Ramos (cell line): Measurements from ENCODE around the gene SYT2.

ENCODE experiments used
- in situ Hi-C: fragments of 300-500 bp; cut with MboI; formaldehyde crosslinking; loops from one replicate; pipeline ENCODE4 v1.14.3; 2022; ENCODE audit warnings: low sequenced_read_pairs; ENCODE audit not compliant: unreplicated experiment

SYT2 gene

DNA sequence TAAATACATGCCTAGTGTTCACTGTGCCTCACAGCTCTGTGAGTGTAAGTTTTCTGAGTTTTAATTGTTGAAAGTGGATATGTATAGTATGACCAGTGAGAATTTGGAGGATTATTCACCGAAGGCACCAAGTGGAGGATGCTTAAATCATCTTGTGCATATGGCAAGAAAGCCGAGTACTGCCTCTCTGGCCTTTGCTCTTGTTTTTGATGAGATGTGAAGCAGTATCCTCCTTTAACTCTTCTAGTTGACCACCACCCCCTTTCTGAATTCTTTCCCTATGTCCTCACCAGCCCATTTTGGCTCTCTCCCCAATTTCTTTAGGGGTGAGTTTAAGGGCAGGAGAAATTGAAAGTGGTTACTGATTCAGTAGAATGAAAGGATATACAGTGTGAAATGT is 130.4 kb downstream of the SYT2 start:
- in situ Hi-C loops, result loop anchor here (10.0 kb wide), 1 partner anchor 235 kb away; the partner anchor contains the start of genes PPP1R12B and UBE2T

DNA sequence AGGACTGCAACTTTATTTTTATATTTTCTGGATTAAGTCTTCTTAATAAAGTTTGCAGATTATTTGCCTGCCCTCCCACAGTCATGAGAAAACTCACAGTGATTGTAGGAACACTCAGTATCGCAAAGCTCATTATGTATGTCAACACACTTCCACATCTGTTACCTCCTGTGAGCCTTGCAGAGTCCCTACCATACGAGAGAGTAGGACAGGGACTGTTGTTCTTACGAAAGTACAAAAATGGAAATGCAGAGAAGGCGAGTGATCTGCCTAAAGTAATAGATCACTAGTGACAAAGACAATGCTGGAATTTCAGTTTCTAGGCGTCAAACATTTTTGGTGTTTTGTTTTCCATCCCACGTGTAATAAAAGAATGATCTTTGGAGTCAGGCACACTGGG is 131.7 kb downstream of the SYT2 start:
- in situ Hi-C loops, result loop anchor here (10.0 kb wide), 1 partner anchor 234 kb away; the partner anchor contains the start of genes PPP1R12B and UBE2T

DNA sequence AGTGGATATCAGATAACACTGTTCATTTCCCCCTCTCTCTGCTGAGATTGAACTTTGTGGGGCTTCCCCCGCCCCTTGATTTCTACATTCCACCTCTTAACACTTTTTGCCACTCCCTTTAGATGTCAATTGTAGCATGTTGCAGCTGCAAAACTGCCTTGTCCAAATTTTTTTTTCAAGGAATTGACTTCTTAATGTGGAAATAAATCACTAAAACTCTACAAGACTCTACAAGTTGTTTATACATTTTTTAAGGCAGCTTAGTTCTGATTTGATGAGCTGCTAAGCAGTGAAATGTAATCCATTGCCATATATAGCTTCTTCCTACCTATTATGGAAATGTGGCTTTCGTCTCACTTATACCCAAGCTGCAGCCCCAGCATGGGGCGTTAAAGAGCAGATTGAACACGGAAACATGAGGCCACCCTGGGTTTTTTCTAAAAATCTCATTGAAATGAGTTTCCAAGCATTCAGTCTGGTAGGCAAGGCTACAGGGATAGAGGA is 132.2 kb downstream of the SYT2 start:
- in situ Hi-C loops, result loop anchor here (10.0 kb wide), 1 partner anchor 233 kb away; the partner anchor contains the start of genes PPP1R12B and UBE2T

DNA sequence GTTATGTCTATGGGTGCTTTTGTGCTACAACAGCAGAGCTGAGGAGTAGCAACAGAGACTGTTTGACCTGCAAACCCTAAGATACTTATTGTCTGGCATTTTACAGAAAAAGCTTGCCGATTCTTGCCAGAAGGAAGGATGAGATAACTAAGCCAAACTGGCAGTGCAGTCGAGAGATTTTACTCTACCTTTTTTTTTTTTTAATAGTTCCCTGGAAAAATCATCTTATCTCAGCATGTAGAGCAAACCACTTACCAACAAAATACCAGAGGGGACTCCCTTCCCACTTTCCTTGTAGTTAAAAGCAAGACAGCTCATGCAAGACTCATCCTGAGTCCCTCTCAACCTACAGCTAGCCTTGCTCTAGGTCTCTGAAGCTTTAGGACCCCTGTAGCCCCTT is 132.9 kb downstream of the SYT2 start:
- in situ Hi-C loops, result loop anchor here (10.0 kb wide), 1 partner anchor 233 kb away; the partner anchor contains the start of genes PPP1R12B and UBE2T

DNA sequence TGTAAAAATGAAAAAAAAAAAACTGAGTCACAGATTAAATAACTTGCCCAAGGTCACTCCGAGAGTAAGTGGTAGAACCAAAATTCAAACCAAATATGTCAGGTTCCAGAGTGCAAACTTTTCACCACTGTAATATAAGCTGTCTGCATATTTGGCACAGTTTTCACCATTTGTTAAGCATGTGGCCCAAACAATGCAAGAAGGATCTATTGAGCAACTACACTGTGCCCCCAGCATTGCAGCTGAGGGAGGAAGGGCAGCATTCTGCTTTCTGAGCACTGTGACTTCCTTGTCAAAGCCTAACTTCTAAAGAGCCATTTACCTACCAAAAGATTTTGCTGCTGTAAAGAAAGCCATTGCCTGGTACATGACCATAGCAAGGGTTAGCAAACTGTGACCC is 133.4 kb downstream of the SYT2 start:
- in situ Hi-C loops, result loop anchor here (10.0 kb wide), 1 partner anchor 232 kb away; the partner anchor contains the start of genes PPP1R12B and UBE2T

DNA sequence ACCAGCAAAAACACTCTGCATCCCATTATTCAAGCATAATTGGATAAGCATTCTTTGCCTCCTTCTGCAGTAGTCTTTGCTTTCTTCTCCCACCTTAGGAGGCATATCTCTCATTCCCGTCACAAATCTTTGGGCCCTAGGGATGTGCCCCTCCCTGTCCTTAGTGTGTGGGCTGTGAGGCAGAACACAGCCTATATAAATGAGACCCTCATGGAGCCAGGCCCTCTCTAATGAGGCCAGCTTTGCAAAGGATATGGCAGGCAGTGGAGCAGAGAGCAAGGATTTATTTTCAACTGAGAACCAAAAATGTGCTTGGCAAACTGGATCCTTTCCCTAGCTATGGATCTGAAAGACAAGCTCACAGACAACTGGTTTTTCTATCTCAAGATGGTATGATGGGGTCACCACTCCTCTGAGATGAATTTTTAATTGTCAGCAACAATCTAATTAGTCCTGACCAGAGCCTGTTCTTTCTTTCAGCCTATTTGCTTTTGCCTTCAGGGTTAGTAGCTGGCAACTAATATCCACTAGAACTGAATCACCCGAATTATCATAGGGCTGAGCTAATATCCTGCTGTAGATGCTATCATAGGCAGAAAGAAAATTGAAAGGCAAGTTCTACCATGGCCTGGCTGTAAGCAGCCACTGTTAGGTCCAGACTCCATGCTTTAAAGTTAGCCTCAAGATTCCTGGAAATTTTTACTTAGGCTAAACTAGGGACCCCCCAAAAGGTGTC is 134.2 kb downstream of the SYT2 start:
- in situ Hi-C loops, result loop anchor here (10.0 kb wide), 1 partner anchor 231 kb away; the partner anchor contains the start of genes PPP1R12B and UBE2T

DNA sequence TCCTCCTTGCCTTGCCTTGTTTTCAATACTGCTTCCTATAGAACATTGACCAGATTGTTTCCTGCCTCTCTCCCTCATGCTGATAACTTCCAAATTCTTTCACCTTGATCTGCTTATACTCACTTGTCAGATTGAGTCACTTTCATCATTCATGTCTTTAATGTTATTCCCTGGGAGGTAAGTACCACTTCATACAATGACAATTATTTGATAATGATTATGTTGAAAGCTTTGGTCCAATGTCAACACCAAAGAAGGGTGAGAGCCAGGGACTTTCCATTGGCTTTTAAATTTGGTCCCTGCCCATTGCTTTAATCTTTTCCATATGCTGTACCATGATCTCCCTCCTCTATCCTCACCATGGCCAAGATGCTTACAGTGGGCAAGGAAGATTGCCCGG is 137.4 kb downstream of the SYT2 start:
- in situ Hi-C loops, result loop anchor here (10.0 kb wide), 1 partner anchor 228 kb away; the partner anchor contains the start of genes PPP1R12B and UBE2T

DNA sequence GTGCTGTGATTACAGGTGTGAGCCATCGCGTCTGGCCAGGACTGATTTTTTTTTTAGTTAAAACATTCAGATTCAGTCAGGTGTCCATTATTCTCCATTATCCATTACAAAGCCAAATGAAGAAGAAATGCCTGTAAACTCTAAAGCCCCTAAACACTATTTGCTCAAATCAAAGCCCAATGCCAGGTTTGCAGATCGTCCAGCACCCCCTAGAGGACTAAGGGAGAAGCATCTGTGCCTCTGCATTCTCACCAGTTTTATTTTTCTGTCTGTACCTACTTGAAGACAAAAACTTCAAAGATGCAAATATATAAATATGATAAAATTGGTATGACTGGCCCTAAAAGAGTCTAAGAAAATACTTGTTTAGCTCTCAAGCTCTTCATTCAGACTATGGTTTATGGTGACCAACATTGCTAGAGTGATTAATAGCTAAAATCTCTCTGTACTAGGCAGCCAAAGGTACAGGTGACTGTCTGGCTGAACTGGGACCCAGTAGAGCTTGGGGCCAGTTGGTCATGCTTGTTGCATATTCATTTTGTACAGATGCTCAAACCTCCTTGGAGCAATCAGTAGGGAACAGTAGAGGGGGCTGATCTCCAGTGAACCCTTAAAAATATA is 138.4 kb downstream of the SYT2 start:
- in situ Hi-C loops, result loop anchor here (10.0 kb wide), 1 partner anchor 227 kb away; the partner anchor contains the start of genes PPP1R12B and UBE2T

DNA sequence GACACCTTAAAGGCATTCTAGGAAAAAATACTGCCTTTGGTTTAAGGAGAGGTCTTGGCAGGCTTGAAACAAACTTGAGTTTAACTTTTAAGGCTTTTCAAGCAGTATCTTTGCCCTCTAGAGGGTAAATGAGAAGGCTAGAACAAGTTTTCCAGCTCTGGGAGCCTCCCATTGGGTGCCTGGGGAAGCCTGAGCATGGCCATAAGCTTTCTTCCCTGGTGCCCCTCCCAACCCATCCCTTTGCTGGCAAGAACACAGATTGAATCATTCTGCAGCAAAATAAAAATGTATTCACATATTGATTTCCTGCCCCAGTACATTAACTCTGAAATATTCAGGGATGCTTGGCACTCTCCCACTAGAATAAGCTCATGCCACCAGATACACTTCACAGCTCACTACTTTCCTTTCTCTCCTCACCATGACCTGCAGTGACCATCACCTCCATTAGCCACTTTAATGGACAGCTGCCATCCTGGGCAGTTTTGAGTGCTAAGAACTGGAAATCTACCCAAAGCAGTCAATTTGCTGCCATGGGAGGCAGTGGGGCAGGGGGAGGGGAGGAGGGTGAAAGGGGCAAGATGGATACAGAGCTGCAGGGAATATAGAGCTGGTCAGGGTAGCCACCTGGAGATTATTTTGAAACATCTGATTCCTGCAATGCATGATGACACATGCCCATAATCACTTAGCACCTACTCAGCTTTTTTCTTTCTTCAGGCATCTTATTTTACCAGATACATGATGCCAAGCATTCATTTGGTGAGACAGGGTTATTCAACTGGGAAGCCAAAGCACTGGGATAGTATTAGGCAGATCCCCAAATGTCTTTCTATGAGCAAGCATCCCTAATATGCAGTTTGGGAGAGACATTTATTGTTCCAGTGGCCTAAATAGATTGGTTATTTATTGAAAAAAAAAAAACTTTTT is 140.6 kb downstream of the SYT2 start:
- in situ Hi-C loops, result loop anchor here (10.0 kb wide), 1 partner anchor 225 kb away; the partner anchor contains the start of genes PPP1R12B and UBE2T

DNA sequence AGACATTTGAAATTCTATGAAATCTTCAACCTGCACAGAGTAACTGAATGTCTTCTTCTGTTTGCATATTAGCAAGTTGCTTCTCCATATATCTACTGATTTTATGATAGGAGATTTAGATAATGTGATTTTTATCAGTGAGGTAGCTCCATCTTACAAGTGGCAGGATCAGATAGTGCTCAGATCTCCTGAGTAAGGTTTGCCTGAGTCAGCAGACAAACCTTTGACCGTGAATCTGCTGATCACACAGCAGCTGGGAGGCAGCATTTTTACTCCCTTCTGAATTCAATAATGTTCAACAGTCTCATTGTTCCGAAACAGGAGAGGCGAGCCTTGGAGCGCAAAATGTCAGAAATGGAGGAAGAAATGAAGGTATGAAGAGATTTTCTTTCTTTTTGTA is 141.4 kb downstream of the SYT2 start:
- in situ Hi-C loops, result no loop called here

DNA sequence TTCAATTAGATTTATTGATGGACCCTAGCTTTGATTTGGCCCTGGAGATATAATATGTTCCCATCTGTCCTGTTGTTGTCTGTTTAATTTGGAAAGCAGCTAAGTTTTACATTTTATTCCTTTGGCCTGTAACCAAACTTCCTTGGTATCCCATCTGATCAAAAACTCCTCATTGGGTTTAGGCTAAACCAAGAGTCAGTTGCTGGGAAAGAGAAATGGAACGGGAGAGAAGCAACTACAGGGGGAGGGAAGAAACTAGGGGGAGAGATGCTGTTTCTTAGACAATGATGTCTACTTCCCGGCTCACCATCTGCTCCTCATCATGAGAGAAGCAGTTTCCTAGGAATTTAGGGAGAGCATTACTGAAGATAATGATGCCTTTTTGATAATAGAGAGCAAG is 141.8 kb downstream of the SYT2 start:
- in situ Hi-C loops, result no loop called here

DNA sequence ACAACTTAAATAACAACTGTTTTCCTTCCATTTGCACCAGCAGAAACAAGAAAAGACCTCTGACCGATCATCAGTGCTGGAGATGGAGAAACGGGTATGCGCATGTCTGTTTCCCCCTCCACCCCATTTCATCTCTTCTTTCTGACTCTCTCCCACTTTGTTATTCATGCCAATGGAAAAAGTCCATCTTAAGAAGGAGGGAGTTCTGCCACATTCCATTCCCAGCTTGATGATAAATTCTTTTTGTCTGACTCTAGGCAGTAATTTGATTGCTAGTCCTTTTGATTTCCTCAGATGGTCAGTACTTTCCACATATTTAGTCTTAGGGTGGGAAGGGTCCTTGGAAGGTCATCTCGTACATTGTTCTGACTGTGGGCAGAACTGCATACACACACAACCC is 142.5 kb downstream of the SYT2 start:
- in situ Hi-C loops, result no loop called here

DNA sequence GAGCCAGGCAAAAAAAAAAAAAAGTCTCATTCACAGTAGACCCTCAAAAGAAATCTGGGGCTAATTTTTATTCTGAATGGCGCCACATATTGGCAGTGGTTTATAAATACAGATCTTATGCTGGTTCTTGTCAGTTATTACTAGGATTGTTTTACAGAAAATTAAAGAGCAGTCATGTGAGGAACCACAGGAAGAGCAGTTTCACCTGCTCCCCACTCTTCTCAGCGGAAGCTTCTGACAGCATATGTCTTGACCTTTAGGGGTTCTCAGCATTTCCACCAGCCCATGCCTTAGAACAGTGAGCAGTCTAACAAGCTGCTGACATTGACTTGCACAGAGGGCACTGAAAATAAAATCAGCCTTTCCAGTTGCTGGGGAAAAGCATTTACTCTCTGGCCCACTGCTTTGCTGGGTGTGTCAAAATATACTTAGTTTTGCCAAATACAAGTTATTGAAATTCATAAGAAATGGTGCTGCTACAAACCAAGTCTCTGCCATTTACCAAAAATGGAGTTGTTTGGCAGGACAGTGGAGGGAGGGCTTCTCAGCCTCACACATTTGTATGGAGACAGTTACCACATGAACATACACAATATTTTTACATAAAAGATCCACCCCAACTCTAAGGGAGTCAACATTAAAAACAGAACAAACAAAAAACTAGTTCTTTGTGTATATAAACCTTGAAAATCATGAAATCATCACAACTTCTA is 144.2 kb downstream of the SYT2 start:
- in situ Hi-C loops, result no loop called here

DNA sequence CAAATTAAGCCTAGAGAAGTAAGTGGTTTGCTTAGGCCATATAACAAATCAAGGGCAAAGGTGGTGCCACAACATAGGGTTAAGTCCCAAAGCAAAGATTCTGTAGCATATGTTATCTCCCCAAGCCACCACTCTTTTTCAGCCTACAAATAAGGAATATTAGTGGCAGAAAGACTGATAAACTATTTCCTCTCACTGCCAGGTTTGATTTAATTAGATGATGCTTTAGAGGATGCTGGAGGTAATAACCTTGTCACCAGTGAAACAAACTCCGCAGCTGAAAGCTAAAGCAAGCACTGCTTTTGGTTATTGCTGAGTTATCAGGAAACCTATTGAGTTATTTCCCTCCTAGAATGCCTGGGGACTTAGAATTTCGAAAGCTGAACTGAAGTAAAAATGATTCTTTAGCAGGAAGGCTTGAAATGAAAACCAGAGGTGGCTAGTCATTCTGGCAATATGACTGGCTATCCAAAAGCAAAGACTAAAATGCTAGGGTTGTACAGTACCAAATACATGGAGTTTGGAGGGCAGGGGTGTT is 145.2 kb downstream of the SYT2 start:
- in situ Hi-C loops, result no loop called here

DNA sequence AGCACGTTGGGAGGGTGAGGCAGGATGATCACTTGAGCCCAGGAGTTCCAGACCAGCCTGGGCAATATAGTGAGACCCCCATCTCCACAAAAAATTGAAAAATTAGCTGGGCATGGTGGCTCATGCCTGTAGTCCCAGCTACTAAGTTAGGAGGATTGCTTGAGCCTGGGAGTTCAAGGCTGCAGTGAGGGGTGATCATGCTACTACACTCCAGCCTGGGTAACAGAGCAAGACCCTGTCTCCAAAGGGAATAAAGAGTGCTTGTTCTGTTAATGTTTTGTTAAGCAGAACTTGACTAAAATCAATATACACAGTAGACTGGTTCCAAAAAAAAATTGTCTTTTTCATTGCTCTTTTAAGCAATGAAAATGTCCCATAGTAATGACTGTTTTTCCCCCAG is 146.4 kb downstream of the SYT2 start:
- in situ Hi-C loops, result no loop called here

DNA sequence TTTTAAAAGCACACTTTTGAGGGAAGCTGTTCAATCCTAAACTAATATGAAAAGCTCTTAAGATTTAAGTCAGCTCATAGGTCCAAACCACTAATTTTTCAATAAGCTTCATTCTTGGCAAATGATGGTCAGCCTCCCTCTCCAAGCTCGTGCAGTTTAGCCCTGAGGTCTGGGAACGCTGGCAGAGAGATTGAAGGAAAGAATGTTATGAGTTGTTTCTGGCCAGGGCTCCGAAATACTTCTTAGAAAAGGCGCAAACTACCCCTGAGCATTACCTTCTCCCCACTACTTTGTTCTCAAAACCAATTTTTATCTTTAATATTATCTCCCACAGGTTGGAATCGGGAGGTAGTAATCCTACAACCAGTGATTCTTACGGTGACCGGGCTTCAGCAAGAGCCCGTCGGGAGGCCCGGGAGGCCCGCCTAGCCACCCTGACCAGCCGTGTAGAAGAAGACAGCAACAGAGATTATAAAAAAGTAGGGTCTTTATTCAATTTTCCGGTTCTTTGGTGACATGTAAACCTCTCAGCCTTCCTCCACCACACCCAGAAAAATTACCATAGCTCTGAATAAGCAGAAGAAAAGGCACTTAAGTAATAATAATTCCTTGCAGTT is 147.7 kb downstream of the SYT2 start:
- in situ Hi-C loops, result no loop called here

DNA sequence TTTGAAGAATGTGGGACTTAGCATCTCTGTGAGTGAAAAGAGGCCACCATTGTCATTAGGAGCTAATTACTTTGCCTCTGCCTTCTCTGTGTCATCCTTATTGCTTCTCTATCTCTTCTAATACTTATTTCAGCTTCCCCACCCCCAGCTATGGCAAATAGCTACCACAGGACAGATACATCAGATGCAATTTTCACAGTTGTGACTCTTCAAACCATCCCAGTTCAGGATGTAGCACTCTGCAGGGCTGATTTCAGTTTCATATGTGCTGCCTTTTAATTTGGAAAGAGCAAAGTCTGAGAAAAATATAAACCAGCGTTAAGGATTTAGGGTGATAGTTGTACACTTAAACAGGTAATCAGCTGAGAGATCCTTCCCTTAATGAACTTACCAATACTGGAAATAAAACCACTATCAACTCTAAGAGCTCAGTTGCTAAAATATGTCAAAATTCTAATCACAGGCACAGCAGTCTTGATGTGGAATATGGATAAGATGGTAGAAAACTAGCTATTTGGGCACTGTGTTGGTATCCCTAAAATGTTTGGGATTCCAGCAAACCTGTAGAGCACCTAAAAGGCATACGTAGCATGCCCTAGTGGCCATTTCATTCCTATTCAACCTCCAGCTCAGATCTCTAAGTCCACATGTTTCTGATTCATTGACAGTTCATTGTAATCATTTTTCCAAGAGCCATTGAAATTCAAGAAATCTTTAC is 148.4 kb downstream of the SYT2 start:
- in situ Hi-C loops, result no loop called here

DNA sequence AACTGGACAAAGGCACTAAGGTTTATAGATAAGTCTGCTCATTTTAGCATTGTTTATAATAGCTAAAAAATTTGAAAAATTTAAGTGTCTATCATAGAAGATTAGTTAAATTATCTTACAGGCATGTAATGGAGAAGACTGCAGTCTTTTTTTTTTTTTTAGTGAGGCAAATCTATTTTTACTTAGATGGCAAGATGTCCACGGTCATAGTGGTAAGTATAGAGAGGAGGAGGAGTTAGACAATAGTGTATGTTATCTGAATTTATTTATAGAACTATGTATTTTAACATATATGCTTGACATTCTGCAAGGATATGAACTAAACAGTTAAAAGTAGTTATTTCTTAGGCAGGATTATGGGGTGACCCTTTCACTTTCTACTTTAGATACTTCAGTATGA is 149.0 kb downstream of the SYT2 start:
- in situ Hi-C loops, result no loop called here
